NCI-H446 (cell line): Measurements from ENCODE around the gene HS6ST3.

Experiments
- DNase-seq, 2 experiments: peaks; one replicate each; lab custom pipeline; 2025; lab: John Stamatoyannopoulos, UW

Gene HS6ST3

DNA sequence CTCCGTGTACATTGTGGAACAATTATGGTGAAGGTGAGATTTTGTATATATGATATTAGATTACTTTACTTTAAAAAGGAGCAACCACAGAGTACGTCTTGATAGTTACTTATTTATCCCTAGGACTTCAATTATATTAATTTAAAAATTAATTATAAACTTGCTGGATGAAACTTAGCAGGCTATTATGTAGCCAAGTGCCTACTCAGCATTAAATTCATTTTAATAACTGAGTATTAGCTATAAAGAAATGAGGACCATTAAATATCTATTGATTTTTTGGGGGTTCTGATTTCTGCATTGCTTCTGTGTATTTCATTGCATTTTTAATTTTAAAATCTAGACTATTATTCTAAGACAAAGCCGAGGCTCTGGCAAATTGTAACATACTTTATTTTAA lies 109.4 kb downstream of the HS6ST3 start:
- no peak for DNase-seq

DNA sequence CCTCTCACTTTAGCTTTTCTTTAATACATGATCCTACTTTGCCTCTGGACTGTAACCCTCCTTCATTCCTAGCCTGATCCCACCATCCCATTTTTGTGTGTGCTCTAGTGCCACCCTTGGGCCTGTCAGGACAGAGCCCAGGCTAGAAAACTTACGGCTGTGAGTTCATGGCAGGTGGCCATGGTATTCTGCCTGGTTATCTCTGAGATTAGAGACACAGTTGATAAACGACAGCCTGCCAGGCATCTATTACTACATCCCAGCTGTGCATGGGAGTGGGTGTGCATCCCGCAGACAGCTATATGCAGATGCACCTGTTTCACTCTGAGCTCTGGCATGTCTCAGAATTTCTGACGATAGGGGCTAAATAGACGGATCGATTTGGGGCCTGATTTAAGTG lies 110.9 kb downstream of the HS6ST3 start:
- DNase-seq: no peak

DNA sequence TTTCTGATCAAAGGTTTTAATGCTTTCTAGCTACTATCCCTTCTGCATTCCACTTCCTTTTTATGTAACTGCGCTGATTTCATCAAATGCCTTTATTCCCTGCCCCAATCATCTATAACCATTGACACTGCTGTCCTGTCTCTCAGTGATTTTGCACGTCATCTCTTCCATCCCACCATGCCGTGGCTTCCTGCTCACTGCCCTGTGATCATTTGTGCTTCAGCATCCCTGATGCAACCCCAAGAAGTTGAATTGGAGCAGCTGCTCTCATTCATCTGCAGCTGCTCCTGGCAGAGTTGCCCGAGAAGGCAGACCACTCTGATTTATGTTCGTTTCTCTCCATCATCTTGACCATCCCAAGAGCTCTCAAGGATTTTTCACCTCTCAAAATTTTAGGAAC lies 112.4 kb downstream of the HS6ST3 start:
- DNase-seq: no peak

DNA sequence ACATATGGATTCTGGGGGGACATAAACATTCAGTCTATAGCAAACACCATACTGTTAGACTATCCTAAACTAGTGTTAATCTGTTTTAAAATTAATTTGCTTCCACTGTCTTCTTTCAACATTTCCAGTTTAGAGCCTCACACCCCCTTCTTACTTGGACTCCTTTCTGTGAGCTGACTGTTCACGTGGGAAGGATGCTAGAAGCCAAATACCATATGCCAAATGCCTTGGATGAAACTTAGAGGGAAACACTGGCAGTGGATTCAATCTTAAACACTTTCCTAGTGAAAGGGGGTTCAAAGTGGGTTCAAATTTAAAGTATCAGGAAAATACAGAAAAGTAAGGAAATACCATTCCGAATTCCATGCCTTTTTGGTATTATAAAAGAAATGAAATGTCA lies 113.6 kb downstream of the HS6ST3 start:
- no peak for DNase-seq

DNA sequence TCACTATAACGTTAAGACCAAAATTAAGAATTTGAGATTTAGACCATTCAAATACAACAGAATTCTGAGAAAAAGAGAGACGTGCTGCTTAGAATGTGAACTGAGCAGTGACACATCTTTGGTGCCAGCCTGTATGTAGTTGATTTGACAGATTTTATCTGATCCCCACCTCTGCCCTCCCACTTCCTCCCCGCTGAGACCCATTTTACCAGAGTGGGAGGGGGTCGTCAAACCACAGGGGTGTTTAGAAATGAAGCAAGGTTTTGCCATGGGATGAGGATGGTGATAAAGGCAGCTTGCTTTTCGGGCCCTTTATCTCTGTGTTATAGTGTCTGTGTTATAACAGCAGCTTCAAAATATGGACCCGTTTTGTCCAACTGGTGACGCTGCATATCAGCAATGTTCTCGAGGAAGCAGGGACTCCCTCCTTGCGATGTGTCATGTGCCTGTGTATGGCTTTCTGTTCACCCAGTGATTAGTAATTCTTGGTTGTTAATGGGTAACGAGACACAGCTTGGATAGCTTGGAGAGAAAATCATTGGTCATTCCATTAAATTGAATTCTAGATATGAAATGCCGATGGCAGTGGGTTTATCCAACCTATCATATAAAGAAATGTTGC lies 125.0 kb downstream of the HS6ST3 start:
- DNase-seq: no peak

DNA sequence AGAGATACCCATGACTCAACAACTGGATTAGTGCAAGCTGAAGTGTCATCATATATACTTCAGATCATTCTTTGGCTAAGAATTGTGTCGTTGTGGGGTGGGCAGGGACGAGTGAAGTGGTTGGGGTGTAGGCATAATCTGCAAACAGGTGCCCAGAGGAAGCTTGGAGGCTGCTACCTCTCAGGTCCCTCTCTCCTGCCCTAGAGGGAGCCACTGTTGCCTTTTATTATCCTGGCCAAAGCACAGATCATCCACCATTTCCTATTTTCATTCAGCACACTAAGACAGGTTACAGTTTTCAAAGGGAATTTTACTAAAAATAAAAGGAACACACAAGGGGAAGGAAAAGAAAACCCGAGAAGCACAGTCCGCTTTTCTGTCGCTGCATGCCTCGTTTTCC lies 126.6 kb downstream of the HS6ST3 start:
- DNase-seq: no peak

DNA sequence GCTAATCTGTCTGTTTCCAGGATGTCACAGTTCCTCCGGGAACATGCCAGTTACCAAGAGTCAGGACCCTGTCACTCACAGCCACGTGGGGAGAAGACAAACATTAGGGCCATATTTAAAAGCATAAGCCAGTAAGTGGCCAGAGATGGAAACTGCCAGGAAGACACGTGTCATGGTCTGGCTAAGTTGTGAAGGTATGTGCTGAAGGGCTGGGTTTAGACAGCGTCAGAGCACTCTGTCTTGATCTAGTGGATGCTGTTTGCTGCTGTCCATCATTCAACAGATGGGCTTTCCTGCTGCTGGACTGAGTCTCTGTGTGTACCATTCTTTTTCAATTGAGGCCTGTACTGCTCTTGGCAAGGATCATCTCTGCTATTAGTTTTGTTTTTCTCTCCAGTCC lies 128.6 kb downstream of the HS6ST3 start:
- DNase-seq: no peak

DNA sequence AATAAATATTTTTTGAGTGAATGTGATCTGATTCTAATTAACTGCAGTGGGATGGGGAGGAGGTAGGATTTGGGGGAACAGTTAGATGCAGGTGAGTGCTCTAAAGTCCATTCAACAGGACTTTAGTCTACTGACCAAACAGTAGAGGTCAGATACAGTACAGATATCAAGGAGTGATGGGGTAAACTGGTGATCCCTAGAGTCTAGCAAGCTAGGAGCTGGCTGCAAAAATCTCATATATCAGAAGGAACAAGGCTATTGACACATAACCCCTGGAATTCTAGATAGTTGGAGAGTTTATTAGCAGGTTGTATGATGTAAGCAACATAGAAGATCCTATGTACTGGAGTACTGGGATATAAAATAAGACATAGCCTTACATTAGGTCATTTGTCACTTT lies 131.6 kb downstream of the HS6ST3 start:
- no peak for DNase-seq

DNA sequence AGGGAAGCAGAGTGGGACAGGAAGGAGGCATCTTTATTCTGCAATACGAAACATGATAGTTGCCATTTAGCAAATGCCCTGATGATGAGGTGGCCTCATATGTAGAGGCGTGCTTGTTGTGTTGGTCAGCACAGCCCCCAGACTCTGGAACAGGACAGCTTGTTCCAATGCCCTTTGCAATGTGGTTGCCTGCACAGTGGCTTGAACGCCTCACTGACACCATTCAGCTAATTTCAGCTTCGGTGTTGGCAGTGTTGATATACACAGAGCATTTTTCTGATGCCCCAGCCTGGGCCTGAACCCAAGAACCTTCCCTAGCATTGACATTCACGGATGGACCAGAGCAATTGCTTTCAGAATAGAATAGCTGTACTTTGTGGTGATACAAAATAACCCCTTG lies 133.3 kb downstream of the HS6ST3 start:
- DNase-seq: no peak

DNA sequence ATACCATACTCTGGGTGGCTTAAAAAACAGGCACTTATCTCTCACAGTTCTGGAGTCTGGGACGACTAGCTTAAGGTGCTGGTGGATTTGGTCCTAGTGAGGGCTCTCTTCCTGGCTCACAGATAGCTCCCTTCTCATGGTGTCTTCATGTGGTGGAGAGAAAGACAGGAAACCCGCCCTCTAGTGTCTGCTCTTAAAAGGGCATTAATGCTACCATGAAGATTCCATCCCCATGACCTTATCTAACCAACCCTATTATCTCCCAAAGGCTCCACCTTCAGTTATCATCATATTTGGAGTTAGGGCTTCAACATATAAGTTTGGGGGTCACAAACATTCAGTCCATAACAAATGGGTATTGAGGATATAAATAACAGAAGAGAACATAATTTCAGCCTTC lies 139.4 kb downstream of the HS6ST3 start:
- no peak for DNase-seq

DNA sequence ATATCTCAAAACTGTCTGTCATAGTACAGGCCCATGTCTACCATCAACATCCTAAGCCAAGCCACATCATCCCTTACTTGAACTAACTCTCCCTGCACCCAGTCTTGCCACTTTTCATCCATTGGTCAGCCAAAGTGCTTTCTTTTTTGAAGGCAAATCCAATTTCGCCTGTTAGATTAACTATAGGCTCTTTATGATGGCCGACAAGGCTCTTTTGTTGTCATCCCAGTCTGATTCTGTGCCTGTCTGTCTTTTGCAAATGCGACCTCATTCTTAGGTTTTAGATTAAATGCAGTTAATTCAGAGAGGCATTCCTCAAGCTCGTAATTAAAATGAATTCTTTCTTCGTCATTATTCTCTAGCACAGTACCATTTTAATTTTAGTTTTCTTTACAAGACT lies 148.3 kb downstream of the HS6ST3 start:
- DNase-seq: no peak

DNA sequence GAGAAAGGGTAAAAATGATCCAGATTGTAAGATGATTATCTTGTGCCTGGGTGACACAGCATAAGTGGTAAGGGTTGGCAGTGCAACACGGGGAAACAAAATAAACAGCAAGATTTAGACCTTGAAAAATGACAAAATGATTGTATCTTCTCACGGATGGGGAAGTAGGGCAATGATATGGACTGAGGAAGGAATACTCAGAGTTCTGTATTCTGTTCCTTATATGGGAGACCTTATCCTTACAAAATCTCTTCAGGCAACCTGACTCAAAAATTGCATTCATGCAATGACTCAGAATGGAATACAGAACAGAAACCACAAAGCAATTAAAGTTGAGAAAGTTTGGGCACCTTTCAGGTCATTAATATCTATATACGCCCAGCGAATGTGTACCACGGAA lies 149.0 kb downstream of the HS6ST3 start:
- DNase-seq: no peak

DNA sequence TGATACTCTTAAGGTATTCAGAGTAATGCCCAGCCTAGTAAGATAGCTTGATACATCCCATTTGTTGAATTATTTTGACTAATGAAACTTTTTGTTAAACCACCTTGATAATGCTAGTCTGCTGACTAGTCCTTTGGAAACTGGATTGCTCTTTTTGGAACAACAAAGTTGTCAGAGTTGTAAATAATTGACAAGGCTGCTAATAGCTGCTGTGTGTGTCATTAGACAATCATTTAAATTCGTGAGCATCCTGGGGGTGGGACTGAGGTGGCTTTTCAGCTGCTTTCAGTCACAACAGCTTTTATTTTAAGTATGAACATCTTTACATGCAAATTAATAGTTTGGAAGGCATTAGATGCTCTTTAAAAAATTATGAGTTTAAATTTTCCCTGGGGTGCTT lies 153.5 kb downstream of the HS6ST3 start:
- no peak for DNase-seq

DNA sequence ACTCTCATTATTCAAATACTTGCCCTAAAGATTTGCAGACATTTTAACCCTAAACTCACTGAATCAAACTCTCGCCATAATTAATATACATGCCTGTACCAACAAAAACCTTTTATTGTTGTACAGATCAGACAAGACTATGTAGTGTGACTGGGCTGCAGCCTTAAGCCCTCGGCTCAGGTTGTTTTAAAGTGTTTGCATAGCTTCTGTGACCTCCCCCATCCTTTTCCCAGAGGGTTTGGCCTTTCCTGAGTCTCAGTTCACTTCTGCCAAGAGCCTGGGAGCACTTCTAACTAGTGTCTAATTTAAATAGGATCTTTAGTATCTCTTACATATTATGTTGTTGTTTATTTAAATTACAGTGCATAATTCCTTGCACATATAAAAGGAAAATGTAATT lies 158.2 kb downstream of the HS6ST3 start:
- DNase-seq: no peak

DNA sequence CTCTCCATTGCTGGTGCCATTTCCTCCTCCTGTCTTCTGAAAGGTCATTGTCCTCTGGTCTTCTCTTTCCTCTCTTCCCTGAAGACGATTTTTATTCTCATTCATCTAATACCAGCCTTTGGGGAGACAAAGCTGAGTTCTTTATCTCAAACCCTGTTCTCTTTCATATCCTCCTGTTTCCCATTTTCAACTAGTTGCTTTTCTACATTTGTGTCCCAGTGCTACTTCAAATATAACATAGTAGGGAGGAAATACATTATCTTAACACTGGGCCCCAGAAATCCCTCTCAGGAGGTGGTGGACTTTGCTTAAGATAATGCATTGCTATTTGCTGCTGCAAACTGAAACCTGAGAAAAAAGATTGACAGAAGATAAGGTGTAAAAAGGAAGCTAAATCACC lies 159.1 kb downstream of the HS6ST3 start:
- no peak for DNase-seq

DNA sequence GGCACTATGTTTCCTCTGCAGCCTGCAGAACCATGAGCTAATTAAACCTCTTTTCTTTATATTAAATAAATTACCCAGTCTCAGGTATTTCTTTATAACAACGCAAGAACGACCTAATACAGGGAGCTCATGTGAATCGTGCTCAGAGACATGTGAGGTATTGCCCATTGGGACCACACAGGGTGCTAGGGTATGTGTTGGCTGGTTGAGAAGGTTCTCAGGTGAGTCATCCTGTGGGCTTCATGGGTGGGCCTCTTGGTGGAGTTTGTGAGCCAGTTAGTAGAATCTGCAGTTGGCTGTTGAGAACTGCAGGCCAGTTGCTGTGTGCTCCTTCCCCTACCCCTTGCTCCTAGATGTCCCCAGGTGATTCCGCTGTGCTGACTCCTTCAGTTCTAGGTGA lies 163.0 kb downstream of the HS6ST3 start:
- DNase-seq: no peak

DNA sequence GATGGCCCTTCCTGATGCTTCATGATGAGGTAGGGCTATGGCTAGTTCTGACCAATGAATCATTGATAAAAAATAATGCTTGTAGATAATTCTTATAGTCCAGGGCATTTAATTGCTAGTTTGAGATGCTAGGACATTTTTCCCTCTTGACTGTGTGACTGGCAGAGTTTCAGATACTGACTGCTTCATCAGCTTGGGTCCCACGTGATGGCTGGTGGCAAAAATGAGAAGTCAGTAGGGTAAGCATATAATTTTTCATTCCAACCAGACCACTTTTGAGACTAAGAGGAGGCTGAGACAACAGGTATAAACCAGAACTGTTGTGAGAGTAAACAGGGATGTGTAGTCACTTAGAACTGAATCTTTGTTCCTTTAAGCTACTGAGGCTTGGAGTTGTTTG lies 183.3 kb downstream of the HS6ST3 start:
- DNase-seq: no peak

DNA sequence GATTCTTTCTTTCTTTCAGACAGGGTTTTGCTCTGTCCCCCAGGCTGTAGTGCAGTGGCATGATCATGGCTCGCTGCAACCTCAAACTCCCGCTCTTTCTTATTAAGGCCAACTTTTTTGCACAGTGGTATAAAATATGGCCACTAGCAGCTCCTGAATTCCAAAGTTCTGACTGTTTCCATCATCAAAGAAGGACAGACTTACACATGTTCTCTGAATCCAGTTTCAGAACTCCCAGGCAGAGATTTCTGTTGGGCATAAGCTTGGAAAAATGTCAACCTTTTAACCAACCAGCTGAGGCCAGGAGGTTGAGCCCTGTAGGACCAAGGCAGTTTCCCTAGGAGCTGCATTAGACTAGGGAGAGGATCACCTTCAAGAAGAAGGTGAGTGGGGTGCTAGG lies 184.1 kb downstream of the HS6ST3 start:
- DNase-seq: no peak

DNA sequence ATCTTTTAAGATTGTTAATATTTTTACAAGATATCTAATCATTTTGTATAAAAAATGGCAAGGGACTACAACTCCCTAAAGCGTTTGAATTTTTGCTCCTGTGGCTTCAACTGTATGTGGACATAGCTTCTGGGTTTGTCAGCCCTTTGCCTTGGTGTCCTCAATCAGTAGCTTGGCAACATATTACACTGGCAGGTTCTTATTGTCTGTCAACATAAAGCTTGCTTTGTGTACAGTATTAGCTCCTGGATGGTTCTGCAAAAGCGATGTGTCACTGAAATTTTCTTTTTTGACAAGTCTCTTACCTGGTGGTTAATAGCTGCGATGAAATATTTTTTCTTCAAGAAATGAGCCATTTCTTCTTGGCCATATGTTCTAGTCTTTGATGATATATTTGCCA lies 190.0 kb downstream of the HS6ST3 start:
- no peak for DNase-seq

DNA sequence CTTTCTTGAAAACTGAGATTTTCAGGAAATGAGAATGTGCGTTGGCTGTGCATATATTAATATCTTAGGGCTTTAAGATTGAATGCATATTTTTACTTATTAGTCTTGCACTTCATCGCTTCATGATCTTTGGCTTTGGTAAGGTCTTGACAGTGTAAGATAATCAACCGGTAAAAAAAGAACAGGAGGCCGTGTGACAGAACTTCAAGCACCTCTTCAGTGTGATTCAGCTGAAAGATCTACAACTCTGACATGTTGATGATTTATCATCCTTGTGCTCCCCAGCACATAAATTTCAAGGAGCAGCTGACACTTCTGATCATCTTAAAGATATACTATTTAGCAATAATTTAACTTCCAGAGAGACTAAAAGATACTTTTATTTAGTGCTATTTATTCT lies 195.1 kb downstream of the HS6ST3 start:
- no peak for DNase-seq

DNA sequence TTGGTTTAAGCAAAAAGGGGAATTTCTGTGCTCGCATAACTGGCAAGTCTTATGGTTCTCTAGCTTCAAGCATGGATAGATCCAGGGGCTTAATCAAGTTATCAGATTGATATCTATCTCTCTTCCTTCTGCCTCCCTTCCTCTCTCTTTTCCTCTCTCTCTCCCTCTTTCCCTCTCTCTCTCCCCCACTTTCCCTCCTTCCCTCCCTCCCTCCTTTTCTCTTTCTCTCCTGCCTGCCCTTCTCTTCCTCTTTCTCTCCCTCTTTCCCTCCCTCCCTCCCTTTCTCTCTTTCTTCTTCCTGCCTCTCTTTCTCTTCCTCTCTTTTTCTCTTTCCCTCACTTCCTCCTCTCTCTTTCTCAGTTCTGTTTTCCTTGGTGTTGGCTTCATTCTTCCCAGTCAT lies 195.8 kb downstream of the HS6ST3 start:
- DNase-seq: no peak

DNA sequence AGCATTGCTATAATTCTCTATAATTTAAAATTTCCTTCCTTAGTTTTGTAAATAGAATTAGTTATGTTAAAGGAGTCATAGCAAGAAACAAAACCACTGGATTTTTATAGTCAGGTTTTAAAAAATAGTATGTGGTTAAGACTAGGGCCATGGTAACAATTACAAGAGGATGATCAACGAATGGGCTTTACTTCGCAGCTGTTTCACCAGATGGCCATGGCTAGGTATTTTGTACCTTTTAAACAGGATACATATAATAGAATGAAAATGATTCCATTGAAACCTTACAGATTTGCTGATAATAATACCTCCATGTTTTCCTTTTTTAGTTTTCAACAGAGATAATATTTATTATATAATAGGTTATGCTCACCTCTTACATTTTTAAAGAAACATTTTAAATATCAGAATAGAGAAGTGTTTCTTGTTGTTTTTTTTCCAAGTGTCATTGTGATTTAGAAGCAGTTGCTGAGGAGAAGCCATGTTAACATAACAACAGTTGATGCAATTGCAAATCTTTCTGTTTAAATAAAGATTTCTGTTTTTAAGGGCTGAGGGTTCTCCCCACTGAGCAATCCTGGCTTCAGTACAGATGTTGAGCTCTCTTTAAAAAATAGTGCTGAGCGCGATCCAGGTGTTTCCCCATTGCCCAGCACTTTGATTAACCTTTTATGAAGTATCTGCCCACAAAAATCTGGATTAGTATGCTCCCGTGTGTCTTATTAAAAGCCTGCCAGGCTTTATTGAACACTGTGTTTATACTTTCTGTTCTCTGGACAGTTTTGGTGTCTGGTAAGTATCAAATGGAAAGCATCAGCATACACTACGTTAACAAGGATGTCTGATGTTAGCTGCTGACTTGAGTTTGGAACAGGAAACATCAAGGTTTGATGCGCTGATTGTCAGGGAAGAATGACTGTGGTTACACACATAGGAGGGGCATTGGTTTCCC lies 205.3 kb downstream of the HS6ST3 start:
- no peak for DNase-seq

DNA sequence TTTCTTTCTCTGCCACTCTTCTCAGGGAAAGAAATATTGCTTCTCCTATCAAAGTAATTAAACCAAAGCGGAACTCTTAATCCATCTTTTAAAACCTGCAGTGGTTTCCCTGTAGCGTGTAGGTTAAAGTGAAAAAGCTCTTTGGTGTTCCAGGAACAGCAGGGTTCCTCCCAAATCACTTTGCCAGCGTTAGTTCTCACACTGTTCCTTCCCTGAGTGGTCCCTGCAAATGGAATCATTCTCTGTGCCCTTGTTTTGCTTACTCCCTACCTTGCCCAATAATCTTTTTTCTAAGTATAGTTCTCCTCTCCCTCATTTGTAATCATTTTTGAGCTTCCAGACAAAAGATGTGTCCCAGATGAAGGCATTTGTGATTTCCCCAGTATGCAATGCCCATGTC lies 207.5 kb downstream of the HS6ST3 start:
- DNase-seq: no peak

DNA sequence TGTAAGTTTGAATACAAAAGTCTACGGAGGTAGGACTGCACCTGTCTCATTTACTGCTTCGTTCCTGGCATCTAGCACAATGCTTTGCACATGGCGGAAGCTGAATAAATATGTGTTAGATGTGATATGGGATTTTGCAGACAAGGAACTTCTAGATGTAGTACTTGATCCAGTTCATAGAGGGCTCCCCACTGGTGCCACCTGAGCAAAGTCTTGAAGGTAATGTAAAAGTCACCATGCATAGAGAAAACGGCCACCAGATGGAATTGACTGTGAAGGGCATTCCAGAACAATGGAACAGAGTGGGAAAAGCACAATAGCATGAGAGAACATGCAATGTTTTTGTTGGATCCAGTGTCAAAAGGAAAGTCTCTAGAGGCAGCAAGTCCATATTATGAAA lies 209.3 kb downstream of the HS6ST3 start:
- DNase-seq: no peak
